ENCODE results near the gene LARGE1.

Gene LARGE1

DNA sequence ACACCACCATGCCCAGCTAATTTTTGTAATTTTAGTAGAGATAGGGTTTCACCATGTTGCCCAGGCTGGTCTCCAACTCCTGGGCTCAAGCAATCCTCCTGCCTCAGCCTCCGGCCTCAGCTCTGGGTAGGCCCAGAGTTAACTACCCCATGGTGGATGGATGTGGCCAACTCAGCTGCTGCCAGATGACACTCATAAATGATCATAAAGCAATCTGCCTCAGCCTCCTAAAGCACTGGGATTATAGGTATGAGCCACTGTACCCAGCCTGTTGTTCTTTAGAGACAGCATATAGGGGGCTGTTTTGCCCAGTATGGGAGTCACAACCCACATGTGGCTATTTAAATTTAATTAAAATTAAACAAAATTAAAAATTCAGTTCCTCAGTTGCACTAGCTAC is 54.3 kb downstream of the LARGE1 start:
- TF ChIP-seq CREB1 (IDR thresholded peaks at IDR 0.05; ENCODE audit: low read depth) (no peak), NFIC (IDR thresholded peaks at IDR 0.05) (no peak), YY1 (IDR thresholded peaks at IDR 0.05; ENCODE audit: low read depth) (no peak), EP300 (IDR thresholded peaks at IDR 0.05; ENCODE audit: borderline replicate concordance) (no peak), TCF12 (IDR thresholded peaks at IDR 0.05; ENCODE audit: low read depth) (no peak), FOXM1 (IDR thresholded peaks at IDR 0.05; ENCODE audit: borderline replicate concordance, low read depth) (no peak), TEAD4 (IDR thresholded peaks at IDR 0.05) (no peak), CEBPB (IDR thresholded peaks at IDR 0.05) (no peak), EGR1 (IDR thresholded peaks at IDR 0.05) (no peak), RAD21 (IDR thresholded peaks at IDR 0.05; ENCODE audit: low read depth) (no peak), ZBTB7A (IDR thresholded peaks at IDR 0.05; ENCODE audit: low read depth) (no peak), TAF1 (IDR thresholded peaks at IDR 0.05; ENCODE audit: low read depth) (no peak)
- TF ChIP-seq, protein P1, sequence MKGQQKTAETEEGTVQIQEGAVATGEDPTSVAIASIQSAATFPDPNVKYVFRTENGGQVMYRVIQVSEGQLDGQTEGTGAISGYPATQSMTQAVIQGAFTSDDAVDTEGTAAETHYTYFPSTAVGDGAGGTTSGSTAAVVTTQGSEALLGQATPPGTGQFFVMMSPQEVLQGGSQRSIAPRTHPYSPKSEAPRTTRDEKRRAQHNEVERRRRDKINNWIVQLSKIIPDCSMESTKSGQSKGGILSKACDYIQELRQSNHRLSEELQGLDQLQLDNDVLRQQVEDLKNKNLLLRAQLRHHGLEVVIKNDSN (IDR thresholded peaks at IDR 0.05): no peak
- TF ChIP-seq, protein P2, sequence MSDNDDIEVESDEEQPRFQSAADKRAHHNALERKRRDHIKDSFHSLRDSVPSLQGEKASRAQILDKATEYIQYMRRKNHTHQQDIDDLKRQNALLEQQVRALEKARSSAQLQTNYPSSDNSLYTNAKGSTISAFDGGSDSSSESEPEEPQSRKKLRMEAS (IDR thresholded peaks at IDR 0.05): no peak
- TF ChIP-seq, protein P3, sequence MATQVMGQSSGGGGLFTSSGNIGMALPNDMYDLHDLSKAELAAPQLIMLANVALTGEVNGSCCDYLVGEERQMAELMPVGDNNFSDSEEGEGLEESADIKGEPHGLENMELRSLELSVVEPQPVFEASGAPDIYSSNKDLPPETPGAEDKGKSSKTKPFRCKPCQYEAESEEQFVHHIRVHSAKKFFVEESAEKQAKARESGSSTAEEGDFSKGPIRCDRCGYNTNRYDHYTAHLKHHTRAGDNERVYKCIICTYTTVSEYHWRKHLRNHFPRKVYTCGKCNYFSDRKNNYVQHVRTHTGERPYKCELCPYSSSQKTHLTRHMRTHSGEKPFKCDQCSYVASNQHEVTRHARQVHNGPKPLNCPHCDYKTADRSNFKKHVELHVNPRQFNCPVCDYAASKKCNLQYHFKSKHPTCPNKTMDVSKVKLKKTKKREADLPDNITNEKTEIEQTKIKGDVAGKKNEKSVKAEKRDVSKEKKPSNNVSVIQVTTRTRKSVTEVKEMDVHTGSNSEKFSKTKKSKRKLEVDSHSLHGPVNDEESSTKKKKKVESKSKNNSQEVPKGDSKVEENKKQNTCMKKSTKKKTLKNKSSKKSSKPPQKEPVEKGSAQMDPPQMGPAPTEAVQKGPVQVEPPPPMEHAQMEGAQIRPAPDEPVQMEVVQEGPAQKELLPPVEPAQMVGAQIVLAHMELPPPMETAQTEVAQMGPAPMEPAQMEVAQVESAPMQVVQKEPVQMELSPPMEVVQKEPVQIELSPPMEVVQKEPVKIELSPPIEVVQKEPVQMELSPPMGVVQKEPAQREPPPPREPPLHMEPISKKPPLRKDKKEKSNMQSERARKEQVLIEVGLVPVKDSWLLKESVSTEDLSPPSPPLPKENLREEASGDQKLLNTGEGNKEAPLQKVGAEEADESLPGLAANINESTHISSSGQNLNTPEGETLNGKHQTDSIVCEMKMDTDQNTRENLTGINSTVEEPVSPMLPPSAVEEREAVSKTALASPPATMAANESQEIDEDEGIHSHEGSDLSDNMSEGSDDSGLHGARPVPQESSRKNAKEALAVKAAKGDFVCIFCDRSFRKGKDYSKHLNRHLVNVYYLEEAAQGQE (IDR thresholded peaks at IDR 0.05; ENCODE audit: low read depth): no peak

DNA sequence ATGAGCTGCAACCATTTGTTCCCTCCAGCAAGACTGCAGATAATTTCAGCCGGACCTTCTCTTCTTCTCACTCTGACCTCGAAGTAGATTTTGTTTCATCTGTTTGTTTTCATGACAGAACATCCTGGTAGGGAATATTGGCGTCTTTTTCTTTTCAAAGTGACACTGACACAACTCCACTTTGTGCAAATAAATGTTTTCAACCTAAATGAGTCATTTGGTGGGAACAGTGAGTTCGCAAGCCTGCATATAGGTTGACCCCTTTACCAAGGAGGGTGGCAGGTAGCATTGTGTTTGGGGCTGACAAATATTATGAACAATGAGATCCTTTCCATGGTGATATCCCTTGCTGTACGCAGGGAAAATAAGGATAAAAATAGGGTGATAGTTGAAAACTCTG is 55.0 kb downstream of the LARGE1 start:
- TF ChIP-seq ZBTB7A (IDR thresholded peaks at IDR 0.05; ENCODE audit: low read depth) (no peak), YY1 (IDR thresholded peaks at IDR 0.05; ENCODE audit: low read depth) (no peak), FOXM1 (IDR thresholded peaks at IDR 0.05; ENCODE audit: borderline replicate concordance, low read depth) (no peak), NFIC (IDR thresholded peaks at IDR 0.05) (no peak)

DNA sequence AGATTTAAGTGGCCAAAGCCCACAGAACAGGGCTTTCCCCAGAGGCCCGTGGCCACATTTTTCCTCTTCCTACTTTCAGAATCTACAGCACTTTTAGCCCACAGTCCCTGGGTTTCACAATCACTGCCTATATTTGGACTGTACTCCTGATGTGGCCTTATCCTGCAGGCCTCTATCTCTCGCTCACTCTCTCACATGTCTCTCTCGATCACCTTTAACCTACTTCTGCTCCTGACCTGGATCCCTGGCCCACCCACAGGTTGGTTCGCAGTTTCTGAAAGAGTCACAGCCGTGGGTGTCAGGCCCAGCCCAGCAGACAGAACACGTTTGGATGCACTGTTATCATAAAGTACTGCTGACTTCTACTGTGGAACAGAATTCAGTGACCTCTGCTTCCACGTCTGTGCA is 55.5 kb downstream of the LARGE1 start:
- TF ChIP-seq ZBTB7A (IDR thresholded peaks at IDR 0.05; ENCODE audit: low read depth) (no peak), NFIC (IDR thresholded peaks at IDR 0.05) (no peak), CEBPB (IDR thresholded peaks at IDR 0.05) (no peak), EGR1 (IDR thresholded peaks at IDR 0.05) (no peak), TAF1 (IDR thresholded peaks at IDR 0.05; ENCODE audit: low read depth) (no peak), TEAD4 (IDR thresholded peaks at IDR 0.05) (no peak), CREB1 (IDR thresholded peaks at IDR 0.05; ENCODE audit: low read depth) (no peak), EP300 (IDR thresholded peaks at IDR 0.05; ENCODE audit: borderline replicate concordance) (no peak), TCF12 (IDR thresholded peaks at IDR 0.05; ENCODE audit: low read depth) (no peak), RAD21 (IDR thresholded peaks at IDR 0.05; ENCODE audit: low read depth) (no peak), FOXM1 (IDR thresholded peaks at IDR 0.05; ENCODE audit: borderline replicate concordance, low read depth) (no peak), YY1 (IDR thresholded peaks at IDR 0.05; ENCODE audit: low read depth) (no peak)
- TF ChIP-seq, protein P2 (IDR thresholded peaks at IDR 0.05): no peak
- TF ChIP-seq, protein P1 (IDR thresholded peaks at IDR 0.05): no peak
- TF ChIP-seq, protein P3 (IDR thresholded peaks at IDR 0.05; ENCODE audit: low read depth): no peak

DNA sequence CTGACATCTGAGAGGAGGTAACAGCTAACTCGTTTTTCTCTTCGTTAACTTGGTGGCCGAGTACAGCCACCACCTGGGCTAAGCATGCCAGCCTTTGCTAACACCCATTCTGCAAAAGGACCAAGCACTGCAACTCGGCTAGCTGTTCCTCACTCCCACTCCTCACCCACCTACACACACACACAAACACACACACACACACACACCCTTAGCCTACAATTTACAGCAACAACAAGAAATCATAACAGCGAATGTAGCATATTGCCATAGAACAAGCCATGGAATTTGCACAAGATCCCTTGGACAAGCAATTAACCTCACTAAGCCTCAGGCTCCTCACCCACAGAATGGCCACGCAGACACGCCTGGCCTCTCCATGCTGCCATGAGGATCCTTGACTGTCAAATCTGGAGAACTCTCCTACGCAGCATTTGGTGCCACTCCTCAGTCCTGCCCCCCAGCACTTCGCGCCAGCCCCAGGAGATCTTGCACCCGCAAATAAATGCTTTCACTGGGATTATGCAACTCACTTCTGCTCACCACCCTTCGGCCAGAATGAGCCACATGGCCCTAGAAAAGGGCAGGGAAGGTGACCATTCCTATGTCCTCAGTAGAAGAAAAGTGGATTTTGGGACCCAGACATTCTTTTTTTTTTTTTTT is 58.9 kb downstream of the LARGE1 start:
- TF ChIP-seq TCF12 (IDR thresholded peaks at IDR 0.05; ENCODE audit: low read depth): no peak
- TF ChIP-seq, protein P2 (IDR thresholded peaks at IDR 0.05): no peak
- no peak for TF ChIP-seq FOXM1 (IDR thresholded peaks at IDR 0.05; ENCODE audit: borderline replicate concordance, low read depth)
- TF ChIP-seq RAD21 (IDR thresholded peaks at IDR 0.05; ENCODE audit: low read depth): no peak
- TF ChIP-seq CEBPB (IDR thresholded peaks at IDR 0.05): no peak

DNA sequence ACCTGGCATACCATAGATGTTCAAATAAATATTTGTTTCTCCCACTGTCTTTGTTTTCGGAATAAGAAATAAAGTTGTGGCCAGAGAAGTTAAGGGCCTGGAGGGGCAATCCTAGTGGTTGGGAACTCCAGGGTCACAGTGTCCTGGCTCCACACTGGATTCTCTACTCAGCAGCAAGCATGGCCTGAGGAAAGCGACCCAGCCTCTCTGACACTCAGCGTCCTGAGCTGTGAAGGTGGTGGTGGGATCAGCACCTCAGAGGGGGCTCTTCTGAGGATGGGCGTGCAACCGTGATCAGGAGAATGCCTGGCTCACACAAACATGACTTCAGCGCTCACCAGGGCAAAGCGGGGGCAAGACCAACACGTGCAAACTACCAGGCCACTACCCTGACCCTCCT is 59.9 kb downstream of the LARGE1 start:
- TF ChIP-seq EGR1 (IDR thresholded peaks at IDR 0.05): no peak
- no peak for TF ChIP-seq NFIC (IDR thresholded peaks at IDR 0.05)

DNA sequence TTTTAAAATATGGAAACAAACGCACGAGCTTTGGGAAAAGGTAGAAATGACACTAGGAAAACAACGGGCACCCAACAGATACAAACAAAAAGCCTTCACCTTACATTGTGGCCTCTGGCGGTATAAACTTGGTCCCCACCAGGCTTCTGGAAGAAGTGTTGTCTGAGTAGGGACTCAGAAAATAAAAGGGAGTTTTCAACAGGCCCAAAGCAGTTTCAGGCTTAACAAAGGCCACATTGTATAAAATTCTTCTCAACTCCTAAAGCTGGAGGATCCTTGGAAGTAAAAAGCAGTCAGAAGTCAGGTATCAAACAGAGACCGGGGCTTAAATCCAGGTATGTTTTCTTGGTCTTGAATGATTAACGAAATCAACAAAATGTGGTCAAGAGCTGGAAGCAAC is 61.0 kb downstream of the LARGE1 start:
- TF ChIP-seq, protein P3 (IDR thresholded peaks at IDR 0.05; ENCODE audit: low read depth): no peak
- no peak for TF ChIP-seq FOXM1 (IDR thresholded peaks at IDR 0.05; ENCODE audit: borderline replicate concordance, low read depth)
